HUDEP-2 (cell line): ENCODE results near the gene OLFM2.

Experiments used
- DNase-seq, 76 experiments: peaks; one replicate each; lab custom pipeline; 2025; ENCODE audit not compliant: unreplicated experiment in 76 of 76; lab: John Stamatoyannopoulos, UW

Gene OLFM2

DNA sequence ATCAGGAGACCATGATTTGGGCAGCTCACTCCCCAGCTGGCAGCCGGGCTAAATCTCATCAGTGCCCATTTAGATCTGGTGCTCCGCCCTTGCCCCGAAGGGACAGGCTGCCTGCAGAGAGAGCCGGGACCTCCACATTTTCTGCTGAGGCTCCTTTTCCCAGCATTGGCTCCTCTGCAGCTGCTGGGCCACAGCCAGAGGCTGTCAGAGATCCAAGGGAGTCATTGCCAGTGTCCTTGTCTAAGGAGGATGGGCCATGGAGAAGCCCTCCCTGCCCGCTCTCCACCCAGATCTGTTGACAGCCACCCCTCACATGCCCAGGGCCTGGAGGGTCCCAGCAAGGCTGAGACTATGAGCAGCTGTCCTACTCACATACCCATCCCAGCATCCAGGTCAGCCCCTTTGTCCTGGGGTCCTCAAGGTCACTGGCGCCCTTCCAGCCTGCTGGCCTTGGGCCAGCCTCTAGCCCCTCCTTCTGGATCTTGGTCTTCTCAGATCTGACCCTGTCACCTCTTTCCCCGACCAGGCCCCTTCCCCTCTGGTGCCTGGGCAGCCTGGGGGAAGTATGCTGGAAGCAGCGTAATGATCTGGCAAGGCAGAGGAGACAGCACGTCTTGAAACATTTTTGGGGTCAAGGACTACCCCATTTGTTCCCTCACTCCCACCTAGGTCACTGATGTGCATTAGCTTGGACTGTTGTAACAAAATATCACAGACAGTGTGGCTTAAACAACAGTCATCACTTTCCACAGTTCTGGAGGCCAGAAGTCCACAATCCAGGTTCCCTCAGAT is 93.3 kb downstream of the OLFM2 start:
- DNase-seq = no peak

DNA sequence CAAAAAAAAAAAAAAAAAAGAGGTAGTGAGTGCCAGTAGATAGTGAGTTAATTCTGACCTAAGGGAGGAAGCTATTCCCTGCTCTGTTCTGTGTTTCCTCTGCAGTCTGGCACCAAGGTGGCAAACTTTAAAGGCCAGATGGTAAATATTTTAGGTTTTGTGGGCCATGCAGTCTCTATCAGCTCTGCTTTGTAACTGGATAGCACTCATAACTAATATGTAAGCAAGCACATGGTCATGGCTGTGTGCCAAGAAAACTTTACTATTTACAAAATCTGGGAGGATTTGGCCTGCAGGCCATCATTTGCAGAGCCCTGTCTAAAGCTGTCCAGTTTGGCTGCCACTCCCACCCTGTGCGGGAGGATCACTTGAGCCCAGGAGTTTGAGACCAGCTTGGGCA is 96.9 kb downstream of the OLFM2 start:
- DNase-seq = no peak

DNA sequence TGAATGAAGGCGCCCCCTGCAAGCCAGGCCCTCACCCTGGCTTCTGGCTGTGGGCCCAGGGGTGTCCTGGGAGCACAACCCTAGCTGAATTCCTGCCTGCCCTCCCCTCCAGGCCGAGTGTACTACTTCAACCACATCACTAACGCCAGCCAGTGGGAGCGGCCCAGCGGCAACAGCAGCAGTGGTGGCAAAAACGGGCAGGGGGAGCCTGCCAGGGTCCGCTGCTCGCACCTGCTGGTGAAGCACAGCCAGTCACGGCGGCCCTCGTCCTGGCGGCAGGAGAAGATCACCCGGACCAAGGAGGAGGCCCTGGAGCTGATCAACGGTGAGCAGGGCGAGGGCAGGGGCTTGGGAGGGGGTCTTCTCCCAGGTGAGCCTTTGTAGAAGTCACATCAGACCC is 98.0 kb downstream of the OLFM2 start:
- DNase-seq = no peak

DNA sequence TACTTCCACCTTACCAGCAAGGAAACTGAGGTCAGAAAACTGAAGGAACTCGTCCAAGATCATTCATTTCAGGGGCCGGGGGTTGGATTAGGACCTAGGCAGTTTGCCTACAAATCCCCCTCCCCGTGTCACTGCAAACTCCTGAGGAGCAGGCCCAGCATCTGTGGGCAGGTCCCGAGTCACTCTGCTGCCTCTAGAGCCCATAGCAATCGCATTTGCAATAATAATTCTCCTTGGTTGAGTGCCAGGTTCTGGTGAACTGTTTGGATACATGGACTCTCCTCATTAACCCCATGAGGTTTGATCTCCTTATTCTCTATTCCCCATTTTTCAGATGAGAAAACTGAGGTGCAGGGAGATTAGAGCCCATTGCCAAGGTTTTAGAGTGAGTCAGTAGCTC is 100.3 kb downstream of the OLFM2 start:
- peak in 49 of 76 experiments; percentile 14 to 73 (median 38) for DNase-seq

DNA sequence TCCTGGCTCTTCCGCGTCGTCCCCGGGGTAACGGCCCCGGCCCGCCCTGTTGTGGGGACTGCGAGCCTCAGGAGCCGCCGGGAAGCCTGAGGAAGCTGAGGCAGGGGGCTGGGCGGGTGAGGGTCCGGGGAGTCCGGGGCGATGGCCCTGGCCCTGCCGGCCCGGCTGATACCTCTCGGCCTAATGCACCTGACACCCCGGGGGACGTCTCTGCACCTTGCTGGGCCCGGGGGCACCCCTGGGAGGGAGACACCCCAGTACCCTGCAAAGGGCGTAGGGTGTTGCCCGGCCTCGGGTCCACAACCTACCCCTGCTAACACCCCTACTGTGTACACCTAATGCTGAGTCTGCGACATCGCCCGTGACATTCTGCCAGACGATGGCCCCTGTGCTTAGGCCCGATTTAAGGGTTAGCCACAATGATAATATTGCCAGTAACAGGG is 100.8 kb downstream of the OLFM2 start:
- peak in 3 of 76 experiments; percentile 28 to 45 (median 42) for DNase-seq

DNA sequence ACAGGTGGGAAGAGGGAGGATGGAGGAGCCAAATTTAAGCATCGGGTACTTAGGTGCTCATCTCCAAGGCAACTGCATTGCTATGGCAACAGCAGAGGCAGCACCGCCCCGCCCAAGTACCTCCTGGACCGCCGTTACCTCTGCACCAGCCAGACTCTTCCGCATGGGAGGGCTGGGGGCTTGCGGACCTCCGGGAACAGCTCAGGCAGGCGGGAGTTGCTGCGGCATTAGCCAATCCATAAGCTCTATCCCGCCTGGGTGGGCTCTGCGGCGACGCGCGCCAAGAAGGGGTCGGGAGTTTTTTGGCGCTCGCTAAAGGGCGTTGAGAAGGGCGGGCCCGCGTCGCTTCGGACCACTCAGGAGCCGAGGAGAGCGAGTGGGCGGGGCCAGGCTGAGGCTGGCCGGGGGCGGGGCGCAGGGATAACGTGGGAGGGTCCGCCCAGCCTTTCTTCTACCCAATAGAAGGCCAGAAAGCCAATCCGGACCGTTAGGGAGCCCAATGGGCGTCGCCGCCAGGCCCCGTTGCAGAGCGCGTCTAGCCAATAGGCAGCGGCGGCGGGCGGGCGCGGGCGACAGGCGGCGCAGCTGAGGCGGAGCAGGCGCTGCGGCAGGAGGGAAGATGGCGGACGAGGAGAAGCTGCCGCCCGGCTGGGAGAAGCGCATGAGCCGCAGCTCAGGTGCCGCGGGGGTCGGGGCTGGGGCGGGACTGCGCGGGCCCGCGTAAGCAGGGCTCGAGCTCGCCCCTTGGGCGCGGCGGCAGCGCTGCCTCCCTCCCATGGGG is 101.4 kb downstream of the OLFM2 start, which contains the start of gene PIN1:
Gene PIN1 (plus strand): TSS at position 593 of the 781 bp plus-strand sequence. CDS start 27 bp downstream, at position 620.
- DNase-seq = peak; percentile 77 to 100 (median 99)

DNA sequence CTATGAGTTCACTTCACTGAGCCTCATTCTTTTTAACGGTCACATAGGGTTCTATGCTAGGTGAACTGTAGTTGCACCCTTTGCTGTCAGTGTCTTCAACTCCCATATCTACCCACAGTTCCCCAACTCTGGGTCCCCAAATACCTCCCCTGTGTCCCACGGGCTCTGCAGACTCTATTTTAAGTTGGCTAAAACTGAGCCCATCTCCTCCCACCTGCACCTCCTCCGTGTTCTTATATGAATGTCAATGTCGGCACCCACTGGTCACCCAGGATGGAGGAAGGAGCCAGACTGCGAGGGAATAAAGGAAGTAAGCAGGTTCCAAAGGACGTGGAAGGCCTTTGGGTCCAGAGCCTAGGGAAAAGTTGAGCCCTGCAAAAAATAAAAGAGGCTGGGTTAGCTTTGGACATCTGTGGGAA is 102.0 kb downstream of the OLFM2 start:
- no peak for DNase-seq

DNA sequence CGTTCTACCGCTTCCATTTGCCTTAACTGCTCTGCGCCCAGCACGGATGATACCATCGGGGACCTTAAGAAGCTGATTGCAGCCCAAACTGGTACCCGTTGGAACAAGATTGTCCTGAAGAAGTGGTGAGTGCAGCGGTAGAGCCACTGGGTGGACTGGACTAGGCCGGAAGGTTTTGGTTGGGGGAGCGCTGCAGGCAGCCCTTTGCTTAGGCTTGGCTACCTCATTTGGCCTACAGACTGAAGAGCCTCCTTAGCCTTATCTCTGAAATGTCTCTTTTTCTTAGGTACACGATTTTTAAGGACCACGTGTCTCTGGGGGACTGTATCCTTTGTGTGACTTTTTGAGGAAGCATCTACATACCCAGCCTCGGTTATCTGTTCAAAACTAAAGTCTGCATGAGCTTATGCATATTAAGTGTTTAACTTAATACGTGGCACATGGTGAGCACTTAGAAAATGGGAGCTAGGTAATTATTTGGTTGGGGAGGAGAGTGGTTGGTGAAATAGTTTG is 107.7 kb downstream of the OLFM2 start:
- peak in 1 of 76 experiments; percentile 16 for DNase-seq

DNA sequence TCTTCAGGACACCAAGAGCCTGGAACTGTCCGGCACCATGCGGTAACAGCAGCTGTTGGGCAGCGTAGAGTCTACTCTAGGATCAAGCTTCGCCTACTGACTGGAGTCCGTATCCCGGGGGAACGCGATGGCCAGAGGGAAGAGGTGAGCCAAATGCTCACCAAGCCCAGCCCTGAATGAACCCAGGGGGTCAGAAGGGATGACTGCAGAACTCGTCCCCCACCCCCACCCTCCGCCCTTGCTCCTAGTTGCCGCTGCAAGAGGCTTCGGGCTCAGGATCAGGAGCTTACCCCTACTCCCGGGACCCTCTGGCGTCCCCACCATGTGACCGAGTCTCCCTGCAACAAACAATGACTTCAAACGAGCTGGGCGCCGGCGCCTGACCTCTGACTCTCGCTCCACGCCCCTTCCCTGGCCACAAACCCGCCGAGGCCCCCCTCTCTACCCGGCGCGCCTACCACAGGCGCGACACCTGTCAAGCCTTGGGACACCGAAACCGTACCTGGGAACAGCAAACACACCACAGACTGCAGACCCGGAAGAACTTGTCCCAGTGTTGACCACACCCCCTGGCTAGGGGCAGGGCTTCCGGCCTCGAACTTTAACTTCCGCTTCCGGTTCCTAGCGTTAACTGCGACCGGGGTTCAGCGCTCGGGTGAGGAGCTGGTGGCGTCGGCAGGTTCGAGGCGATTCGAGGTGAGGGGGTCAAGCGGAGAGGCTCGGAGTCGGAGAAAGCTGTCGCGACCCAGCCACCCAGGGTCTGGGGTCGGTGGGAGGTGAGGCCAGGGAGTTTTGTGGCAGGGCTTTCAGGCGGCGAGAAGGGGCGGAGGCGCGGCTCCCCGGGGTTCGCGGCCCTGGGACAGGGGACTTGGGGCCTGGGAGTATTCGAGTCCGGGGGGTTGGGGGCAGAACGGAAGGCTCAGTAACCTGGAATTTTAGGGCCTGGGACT is 108.8 kb downstream of the OLFM2 start, which contains the start of gene UBL5:
Gene UBL5 (plus strand): TSS at position 630 of the 950 bp plus-strand sequence. CDS start 420 bp downstream, outside the sequence.
- peak in 75 of 76 experiments; percentile 43 to 96 (median 87) for DNase-seq

DNA sequence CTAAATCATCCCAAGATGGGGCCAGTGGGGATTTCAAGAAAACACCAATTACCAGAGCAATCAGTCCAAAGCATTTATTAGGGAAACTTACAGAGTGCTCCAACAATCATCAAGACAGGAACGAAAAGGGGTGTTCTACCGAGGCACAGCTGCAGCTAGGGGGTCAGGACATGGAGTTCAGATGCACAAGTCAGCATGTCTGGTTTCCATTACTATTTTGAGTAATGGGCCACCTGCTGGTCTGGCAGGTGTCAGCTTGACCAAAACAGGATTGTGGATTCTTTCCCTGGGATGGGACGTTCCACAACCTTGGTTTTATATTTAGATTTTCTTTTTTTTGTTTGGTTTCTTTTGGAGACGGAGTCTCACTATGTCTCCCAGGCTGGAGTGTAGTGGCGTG is 112.5 kb downstream of the OLFM2 start:
- DNase-seq = no peak

DNA sequence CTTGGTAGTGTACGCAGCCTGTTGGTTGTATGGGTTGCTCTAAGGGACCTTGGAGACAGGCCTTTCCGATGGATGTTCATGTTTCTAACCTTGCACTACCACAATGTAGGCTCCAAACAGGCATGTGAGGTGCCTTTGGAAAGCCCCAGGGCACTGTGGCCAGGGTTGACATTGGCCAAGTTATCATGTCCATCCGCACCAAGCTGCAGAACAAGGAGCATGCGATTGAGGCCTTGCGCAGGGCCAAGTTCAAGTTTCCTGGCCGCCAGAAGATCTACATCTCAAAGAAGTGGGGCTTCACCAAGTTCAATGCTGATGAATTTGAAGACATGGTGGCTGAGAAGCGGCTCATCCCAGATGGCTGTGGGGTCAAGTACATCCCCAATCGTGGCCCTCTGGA is 116.3 kb downstream of the OLFM2 start:
- peak in 1 of 76 experiments; percentile 7 for DNase-seq

DNA sequence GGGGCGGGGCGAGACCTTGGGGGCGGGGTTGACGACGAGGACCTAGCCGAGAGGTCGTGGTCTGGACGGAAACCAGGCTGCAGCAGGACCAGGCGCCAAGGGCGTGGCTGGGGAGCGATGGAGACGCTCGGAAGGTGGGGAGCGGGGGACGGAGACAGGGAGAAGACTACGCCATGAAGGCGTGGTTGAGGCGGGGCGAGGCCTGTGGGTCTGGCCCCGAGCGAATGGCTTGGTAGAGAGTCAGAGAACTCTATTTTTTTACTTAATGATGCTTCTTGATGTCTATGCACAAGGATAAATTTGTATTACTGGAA is 116.8 kb downstream of the OLFM2 start:
- DNase-seq = peak in 4 of 76 experiments; percentile 98 to 100 (median 98)

DNA sequence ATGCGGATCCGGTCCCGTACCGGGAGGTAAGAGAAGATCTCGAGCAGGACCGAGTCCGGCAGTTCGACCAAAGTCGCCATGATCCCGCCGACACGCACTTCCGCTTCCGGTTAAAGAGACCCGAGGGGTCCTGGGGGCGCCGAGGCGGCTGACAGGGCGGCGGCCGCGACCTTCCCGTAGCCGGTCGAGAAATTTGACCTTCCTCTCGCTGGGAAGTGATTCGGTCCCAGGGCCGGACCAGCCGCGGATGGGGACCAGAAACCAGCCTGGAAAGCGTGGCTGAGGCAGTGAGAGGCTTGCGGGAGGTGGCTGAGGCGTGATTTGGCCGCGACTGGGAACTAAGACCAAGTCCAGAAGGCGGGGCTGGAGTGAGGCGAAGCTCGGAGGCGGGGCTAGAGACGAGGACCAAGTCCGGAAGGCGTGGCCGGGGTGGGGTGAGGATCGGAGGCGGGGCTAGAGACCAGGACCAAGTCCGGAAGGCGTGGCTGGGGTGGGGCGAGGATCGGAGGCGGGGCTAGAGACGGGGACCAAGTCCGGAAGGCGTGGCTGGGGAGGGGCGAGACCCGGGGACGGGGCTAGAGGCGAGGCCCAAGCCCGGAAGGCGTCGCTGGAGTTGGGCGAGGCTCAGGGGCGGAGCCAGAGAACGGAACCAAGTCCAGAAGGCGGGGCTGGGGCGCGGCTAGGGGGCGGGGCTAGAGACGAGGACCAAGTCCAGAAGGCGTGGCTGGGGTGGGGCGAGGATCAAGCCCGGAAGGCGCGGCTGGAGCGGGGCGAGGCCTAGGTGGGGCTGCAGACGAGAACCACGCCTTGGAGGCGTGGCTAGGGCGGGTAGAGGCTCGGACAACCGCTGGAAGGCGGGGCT is 117.3 kb downstream of the OLFM2 start, which contains the start of gene FBXL12:
Gene FBXL12 (minus strand): TSS at position 346 of the 862 bp plus-strand sequence. CDS start 266 bp downstream, at position 80.
- DNase-seq = peak; percentile 97 to 100 (median 100)

DNA sequence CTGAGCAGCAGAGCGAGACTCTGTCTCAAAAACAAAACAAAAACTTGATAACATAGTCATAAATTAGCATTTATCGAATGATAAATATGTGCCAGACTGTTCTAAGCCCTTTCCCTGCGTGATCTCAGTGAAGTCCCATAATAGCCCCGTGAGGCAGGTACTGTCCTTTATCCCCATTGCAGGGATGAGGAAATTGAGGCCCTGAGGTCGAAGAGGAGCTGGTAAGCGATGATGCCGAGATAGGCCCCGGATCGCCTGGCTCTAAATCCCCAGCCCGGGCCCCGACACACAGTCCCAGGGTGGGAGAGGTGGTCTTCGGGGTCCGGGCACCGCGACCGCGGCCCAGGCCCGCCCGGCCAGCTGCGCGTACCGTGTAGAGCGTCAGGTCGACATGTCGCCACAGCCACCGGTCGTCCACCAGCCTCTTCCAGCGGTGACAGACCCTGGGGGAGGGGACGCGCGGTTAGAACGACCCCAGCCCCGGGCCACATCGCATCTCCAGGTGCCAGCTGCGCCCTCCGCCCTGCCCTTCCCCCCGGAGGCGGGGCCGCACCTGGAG is 118.1 kb downstream of the OLFM2 start:
- DNase-seq = no peak

DNA sequence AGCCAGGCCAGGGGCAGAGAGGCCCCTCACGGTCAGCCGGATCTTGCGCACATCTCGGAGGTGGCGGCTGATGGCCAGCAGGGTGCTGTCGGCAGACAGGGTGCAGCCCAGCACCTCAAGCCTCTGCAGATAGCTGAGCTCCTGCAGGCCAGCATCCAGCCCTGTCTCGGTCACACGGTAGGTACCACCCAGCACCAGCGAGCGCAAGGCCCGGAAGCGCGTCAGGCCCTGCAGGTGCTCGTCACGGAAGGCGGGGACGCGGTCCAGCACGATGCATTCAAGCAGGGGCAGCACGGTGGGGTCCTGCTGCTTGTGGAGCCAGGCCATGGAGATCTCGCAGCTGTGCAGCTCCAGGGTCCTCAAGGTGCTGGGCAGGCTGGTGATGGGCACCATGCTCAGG is 125.2 kb downstream of the OLFM2 start:
- no peak for DNase-seq

DNA sequence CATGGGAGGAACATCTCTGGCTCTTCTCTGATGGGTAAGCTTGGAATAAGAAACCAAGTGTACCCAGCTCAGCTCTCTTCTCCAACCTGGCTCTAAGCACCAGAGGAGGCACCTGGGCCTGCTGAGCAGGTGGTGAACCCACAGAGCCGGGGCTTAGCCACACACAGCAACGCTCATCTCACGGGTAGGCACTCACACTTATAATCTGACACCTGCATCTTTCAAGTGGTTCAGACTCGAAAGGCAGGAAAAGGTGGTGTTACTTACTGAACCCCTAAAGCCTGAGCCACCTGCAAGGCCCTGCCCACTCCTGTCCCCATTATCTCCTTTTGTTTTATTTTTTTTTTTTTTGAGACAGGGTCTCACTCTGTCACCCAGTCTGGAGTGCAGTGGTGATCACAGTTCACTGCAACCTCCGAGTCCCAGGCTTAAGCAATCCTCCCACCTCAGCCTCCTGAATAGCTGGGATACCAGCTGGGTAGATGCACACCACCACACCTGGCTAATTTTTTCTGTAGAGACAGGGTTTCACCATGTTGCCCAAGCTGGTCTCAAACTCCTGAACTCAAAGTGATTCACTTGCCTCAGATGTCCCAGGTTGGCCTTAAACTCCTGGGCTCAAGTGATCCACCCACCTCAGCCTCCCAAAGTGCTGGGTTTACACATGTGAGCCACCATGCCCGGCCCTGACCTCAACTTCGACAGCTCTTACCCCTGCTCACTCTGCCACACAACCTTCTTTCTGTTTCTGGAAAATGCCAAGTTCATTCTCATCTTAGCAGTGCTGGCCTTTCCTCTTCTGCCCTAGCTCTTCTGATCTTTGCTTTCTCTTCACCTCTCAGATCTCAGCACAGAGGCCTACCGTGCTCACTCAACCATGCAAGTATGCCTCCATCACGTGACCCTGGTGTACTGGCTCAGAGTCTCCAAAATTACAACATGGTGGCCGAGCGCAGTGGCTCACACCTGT is 127.2 kb downstream of the OLFM2 start:
- no peak for DNase-seq

DNA sequence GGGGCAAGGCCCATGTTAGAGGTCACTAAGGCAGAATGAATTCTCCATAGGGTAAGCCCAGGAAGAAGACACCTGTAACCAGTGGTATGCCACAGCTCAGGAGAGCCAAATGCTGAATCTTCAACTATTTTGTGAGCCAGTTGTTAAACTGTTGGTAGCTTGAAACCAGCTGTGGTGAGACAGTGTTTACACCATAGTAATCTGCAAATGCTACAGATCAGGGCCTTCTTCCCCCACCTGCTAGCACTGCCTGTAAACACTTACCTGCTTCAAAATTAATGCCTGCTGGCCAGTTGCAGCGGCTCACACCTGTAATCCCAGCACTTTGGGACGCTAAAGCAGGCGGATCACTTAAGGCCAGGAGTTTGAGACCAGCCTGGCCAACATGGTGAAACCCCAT is 129.5 kb downstream of the OLFM2 start:
- no peak for DNase-seq
